IPS DF 19.7 (cell line): ENCODE data around the gene PANK4.
"Not testable (repeated sequence)": the region's sequence is repeated elsewhere in the genome, so short reads cannot be mapped to it uniquely, and the experiment has no call there.

Source experiments
- DNase-seq: peaks from one replicate; pipeline ENCODE4 v3.0.0-alpha.2; 2013; ENCODE audit warnings: low read depth, low spot score

PANK4 gene

GRCh38 chr1:2460996-2461751, 65.2 kb downstream of the PANK4 start:
- DNase-seq = no peak

GRCh38 chr1:2460203-2460602, 66.2 kb downstream of the PANK4 start:
- DNase-seq = no peak

- no peak for DNase-seq
Observed at GRCh38 chr1:2459757-2460156, 66.6 kb downstream of the PANK4 start.

- DNase-seq = not testable (repeated sequence)
Observed at GRCh38 chr1:2459102-2459753, 67.2 kb downstream of the PANK4 start.

- no peak for DNase-seq
Observed at GRCh38 chr1:2458687-2459086, 67.7 kb downstream of the PANK4 start.
